ENCODE data around the gene HECTD4.
"Not testable (repeated sequence)": the region's sequence is repeated elsewhere in the genome, so short reads cannot be mapped to it uniquely, and the experiment has no call there.

HECTD4 gene

GRCh38 chr12:112256780-112257179 lies 125.5 kb downstream of the HECTD4 start:
- no peak for DNase-seq

- no peak for DNase-seq
Measured at GRCh38 chr12:112252184-112252583, 130.0 kb downstream of the HECTD4 start.

GRCh38 chr12:112244902-112245301 lies 137.3 kb downstream of the HECTD4 start:
- DNase-seq: not testable (repeated sequence)

GRCh38 chr12:112243255-112244110 lies 138.7 kb downstream of the HECTD4 start:
- DNase-seq: no peak

GRCh38 chr12:112241176-112241575 lies 141.1 kb downstream of the HECTD4 start:
- no peak for DNase-seq

- DNase-seq: no peak
Measured at GRCh38 chr12:112239881-112240280, 142.3 kb downstream of the HECTD4 start.

- DNase-seq: no peak
Measured at GRCh38 chr12:112239020-112239419, 143.2 kb downstream of the HECTD4 start.

GRCh38 chr12:112238441-112238840 lies 143.8 kb downstream of the HECTD4 start:
- no peak for DNase-seq

- DNase-seq: no peak
Measured at GRCh38 chr12:112236786-112237185, 145.4 kb downstream of the HECTD4 start.

GRCh38 chr12:112236386-112236785 lies 145.8 kb downstream of the HECTD4 start:
- DNase-seq: no peak

GRCh38 chr12:112234303-112234702 lies 147.9 kb downstream of the HECTD4 start:
- DNase-seq: no peak

- no peak for DNase-seq
Measured at GRCh38 chr12:112233242-112233641, 149.0 kb downstream of the HECTD4 start.

- DNase-seq: no peak
Measured at GRCh38 chr12:112230136-112230535, 152.1 kb downstream of the HECTD4 start.

- DNase-seq: no peak
Measured at GRCh38 chr12:112226768-112227167, 155.5 kb downstream of the HECTD4 start.

- DNase-seq: not testable (repeated sequence)
Measured at GRCh38 chr12:112220628-112221027, 161.6 kb downstream of the HECTD4 start.

GRCh38 chr12:112219195-112219594 lies 163.0 kb downstream of the HECTD4 start:
- no peak for DNase-seq

- no peak for DNase-seq
Measured at GRCh38 chr12:112218150-112218549, 164.1 kb downstream of the HECTD4 start.

GRCh38 chr12:112217647-112218046 lies 164.6 kb downstream of the HECTD4 start:
- no peak for DNase-seq

GRCh38 chr12:112216223-112216622 lies 166.0 kb downstream of the HECTD4 start:
- no peak for DNase-seq

- no peak for DNase-seq
Measured at GRCh38 chr12:112214064-112214463, 168.2 kb downstream of the HECTD4 start.

- no peak for DNase-seq
Measured at GRCh38 chr12:112208301-112208910, 173.8 kb downstream of the HECTD4 start.

- no peak for DNase-seq
Measured at GRCh38 chr12:112207397-112207924, 174.8 kb downstream of the HECTD4 start.

- no peak for DNase-seq
Measured at GRCh38 chr12:112206944-112207343, 175.3 kb downstream of the HECTD4 start.

GRCh38 chr12:112199136-112199535 lies 183.1 kb downstream of the HECTD4 start:
- DNase-seq: no peak
